COLO829 (cell line): Measurements from ENCODE around the gene EN2.

ENCODE experiments used
- DNase-seq: peaks from one replicate; pipeline ENCODE4 v3.0.0; 2012; ENCODE audit warnings: low spot score

EN2 gene

GRCh38 chr7:155458111-155458877 lies at the start of gene EN2:
TSS of gene EN2 (plus strand) at chr7:155458129. CDS start at chr7:155458378, 249 bp downstream.
- no peak for DNase-seq

- no peak for DNase-seq
These were observed 49.0 kb upstream of the EN2 start for GRCh38 chr7:155408651-155409586.

- DNase-seq, result no peak
These were observed 47.9 kb upstream of the EN2 start for GRCh38 chr7:155409980-155410379.

- DNase-seq, result no peak
These were observed 47.5 kb upstream of the EN2 start for GRCh38 chr7:155410431-155410830.

GRCh38 chr7:155411718-155412415 lies 46.1 kb upstream of the EN2 start:
- DNase-seq, result no peak

- peak; percentile 48 for DNase-seq
These were observed 45.3 kb upstream of the EN2 start for GRCh38 chr7:155412416-155413253.

- no peak for DNase-seq
These were observed 43.1 kb upstream of the EN2 start for GRCh38 chr7:155414547-155415492.

- no peak for DNase-seq
These were observed 41.1 kb upstream of the EN2 start for GRCh38 chr7:155416646-155417380.

- no peak for DNase-seq
These were observed 39.6 kb upstream of the EN2 start for GRCh38 chr7:155418304-155418703.

GRCh38 chr7:155418941-155419755 lies 38.8 kb upstream of the EN2 start:
- DNase-seq, result no peak

GRCh38 chr7:155420116-155420515 lies 37.8 kb upstream of the EN2 start:
- no peak for DNase-seq

GRCh38 chr7:155422151-155422550 lies 35.8 kb upstream of the EN2 start:
- no peak for DNase-seq

- no peak for DNase-seq
These were observed 35.2 kb upstream of the EN2 start for GRCh38 chr7:155422599-155423336.

GRCh38 chr7:155423337-155424285 lies 34.3 kb upstream of the EN2 start:
- no peak for DNase-seq

GRCh38 chr7:155424301-155425010 lies 33.5 kb upstream of the EN2 start:
- no peak for DNase-seq

- no peak for DNase-seq
These were observed 33.0 kb upstream of the EN2 start for GRCh38 chr7:155425011-155425340.
